ENCODE measurements around the gene TTC27. TPM values are rescaled to one million over a fixed set of nuclear protein-coding genes. Genes with fewer than 3 reads are reported as not detected.

TTC27 gene
- polyA plus RNA-seq, 1 donor (not counting 4 experiments of a cell fraction or from before 2014, with no cell fraction given): 28.7 TPM

DNA sequence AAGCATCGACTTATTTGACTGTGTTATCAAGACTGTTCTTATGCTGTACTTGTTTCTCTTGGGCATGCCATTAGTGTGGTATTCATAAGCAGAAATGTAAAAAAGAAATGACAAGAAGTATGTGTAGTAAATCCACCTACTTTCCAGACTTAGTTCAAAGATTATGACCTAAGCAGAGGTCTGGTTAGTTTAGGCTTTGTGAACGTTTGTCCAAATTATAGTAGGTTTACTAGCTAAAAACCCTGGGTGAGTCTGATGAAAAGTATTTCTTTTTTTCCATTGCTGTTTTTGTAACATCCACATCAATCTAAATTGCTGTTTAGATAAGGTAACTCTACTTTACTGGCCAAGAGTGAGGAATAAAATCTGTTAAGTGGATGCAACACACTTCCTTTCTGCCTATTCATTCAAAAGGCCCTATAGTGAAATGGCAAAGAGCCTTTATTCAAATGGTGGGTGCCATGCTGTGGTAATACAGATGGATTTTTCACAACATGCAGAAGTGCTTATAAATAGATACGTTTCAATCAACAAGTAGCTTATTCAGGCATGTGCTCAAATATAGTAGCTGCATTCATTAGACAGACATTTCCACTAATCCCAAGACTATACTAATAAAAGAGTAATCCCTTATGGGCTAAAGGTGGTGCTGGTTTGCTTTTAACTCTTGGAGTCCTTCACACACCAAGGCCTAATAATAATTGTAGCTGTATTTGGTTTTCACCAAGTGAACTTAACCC lies 196.4 kb downstream of the TTC27 start:
- dilution Hi-C loops (cut with MboI; ENCODE audit: extremely low pct_ligation_motif_present, low sequenced_read_pairs): no loop called here
- H3K27me3 ChIP-seq (ENCODE audit: control insufficient read depth, extremely low read depth, insufficient read depth, low read length): no peaks in the 10 kb centered on the region
- no peaks in the 10 kb centered on the region for H3K79me2 ChIP-seq (ENCODE audit: control insufficient read depth, insufficient read depth, low read length)
- H3K9me1 ChIP-seq (ENCODE audit: control insufficient read depth, extremely low read depth, insufficient read depth, low read length): no peaks in the 10 kb centered on the region
- no peaks in the 10 kb centered on the region for H4K20me1 ChIP-seq (ENCODE audit: control insufficient read depth, extremely low read depth, insufficient read depth, low read length)
- no peak overlapping the region for H3K4me2 ChIP-seq (ENCODE audit: control insufficient read depth, extremely low read depth, insufficient read depth, low read depth, low read length)
- no peak overlapping the region for H3K4me3 ChIP-seq (ENCODE audit: control insufficient read depth in 2 of 3, extremely low read depth in 1 of 3, insufficient read depth in 2 of 3, low read depth in 1 of 3, low read length in 3 of 3)
- FAIRE-seq: no peak
- H3K36me3 ChIP-seq (ENCODE audit: control insufficient read depth in 2 of 2, extremely low read depth in 1 of 2, insufficient read depth in 2 of 2, low read length in 2 of 2): no peaks in the 10 kb centered on the region
- H3K9ac ChIP-seq (ENCODE audit: control insufficient read depth, extremely low read depth, insufficient read depth, low read length): no peak overlapping the region
- TF ChIP-seq EZH2 (IDR thresholded peaks at IDR 0.05; ENCODE audit: low read length): no peak
- TF ChIP-seq, protein P1, sequence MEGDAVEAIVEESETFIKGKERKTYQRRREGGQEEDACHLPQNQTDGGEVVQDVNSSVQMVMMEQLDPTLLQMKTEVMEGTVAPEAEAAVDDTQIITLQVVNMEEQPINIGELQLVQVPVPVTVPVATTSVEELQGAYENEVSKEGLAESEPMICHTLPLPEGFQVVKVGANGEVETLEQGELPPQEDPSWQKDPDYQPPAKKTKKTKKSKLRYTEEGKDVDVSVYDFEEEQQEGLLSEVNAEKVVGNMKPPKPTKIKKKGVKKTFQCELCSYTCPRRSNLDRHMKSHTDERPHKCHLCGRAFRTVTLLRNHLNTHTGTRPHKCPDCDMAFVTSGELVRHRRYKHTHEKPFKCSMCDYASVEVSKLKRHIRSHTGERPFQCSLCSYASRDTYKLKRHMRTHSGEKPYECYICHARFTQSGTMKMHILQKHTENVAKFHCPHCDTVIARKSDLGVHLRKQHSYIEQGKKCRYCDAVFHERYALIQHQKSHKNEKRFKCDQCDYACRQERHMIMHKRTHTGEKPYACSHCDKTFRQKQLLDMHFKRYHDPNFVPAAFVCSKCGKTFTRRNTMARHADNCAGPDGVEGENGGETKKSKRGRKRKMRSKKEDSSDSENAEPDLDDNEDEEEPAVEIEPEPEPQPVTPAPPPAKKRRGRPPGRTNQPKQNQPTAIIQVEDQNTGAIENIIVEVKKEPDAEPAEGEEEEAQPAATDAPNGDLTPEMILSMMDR (optimal IDR thresholded peaks at IDR 0.05 in 1 of 3, IDR thresholded peaks at IDR 0.05 in 1 of 3, conservative IDR thresholded peaks at IDR 0.05 in 1 of 3; ENCODE audit: extremely low read depth in 1 of 3, insufficient read depth in 2 of 3, low read length in 3 of 3): no peak
- H3K4me1 ChIP-seq (ENCODE audit: control insufficient read depth, extremely low read depth, insufficient read depth, low read length): no peaks in the 10 kb centered on the region
- no peak for DNase-seq (ENCODE audit: low read depth, low spot score)
- no peaks in the 10 kb centered on the region for H3K9me3 ChIP-seq (ENCODE audit: control insufficient read depth, low read depth, low read length)
- H3K27ac ChIP-seq (ENCODE audit: control insufficient read depth, insufficient read depth, low read length): no peak overlapping the region
- H2AFZ ChIP-seq (ENCODE audit: control insufficient read depth, low read length): no peak overlapping the region

DNA sequence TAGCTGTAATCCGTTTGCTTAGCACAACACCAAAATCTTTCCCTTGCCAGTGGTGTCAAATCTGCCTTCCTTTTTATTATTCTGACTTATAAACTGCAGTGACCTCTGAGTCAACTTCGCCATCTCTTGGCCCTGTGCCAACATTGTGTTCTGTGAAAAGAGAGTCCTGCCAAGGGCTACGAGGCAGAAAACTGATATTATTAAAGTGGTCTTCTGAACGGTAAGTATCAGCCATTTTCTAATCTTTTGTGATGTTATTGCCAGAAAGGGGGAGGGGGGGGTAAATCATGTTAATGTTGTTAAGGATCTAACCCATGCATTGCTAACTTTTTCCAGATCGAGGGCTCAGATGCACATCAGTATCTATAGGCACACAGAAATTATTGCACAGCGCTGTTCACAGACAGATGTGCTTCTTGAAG lies 197.5 kb downstream of the TTC27 start:
- H2AFZ ChIP-seq (ENCODE audit: control insufficient read depth, low read length): no peak overlapping the region
- dilution Hi-C loops (cut with MboI; ENCODE audit: extremely low pct_ligation_motif_present, low sequenced_read_pairs): no loop called here
- no peak overlapping the region for H3K27ac ChIP-seq (ENCODE audit: control insufficient read depth, insufficient read depth, low read length)
- no peaks in the 10 kb centered on the region for H3K27me3 ChIP-seq (ENCODE audit: control insufficient read depth, extremely low read depth, insufficient read depth, low read length)
- no peaks in the 10 kb centered on the region for H4K20me1 ChIP-seq (ENCODE audit: control insufficient read depth, extremely low read depth, insufficient read depth, low read length)
- no peaks in the 10 kb centered on the region for H3K9me3 ChIP-seq (ENCODE audit: control insufficient read depth, low read depth, low read length)
- H3K79me2 ChIP-seq (ENCODE audit: control insufficient read depth, insufficient read depth, low read length): no peaks in the 10 kb centered on the region
- H3K36me3 ChIP-seq (ENCODE audit: control insufficient read depth in 2 of 2, extremely low read depth in 1 of 2, insufficient read depth in 2 of 2, low read length in 2 of 2): no peaks in the 10 kb centered on the region
- no peak overlapping the region for H3K4me2 ChIP-seq (ENCODE audit: control insufficient read depth, extremely low read depth, insufficient read depth, low read depth, low read length)
- TF ChIP-seq, protein P1 (optimal IDR thresholded peaks at IDR 0.05 in 1 of 3, IDR thresholded peaks at IDR 0.05 in 1 of 3, conservative IDR thresholded peaks at IDR 0.05 in 1 of 3; ENCODE audit: extremely low read depth in 1 of 3, insufficient read depth in 2 of 3, low read length in 3 of 3): no peak
- TF ChIP-seq EZH2 (IDR thresholded peaks at IDR 0.05; ENCODE audit: low read length): no peak
- no peaks in the 10 kb centered on the region for H3K9me1 ChIP-seq (ENCODE audit: control insufficient read depth, extremely low read depth, insufficient read depth, low read length)
- H3K4me1 ChIP-seq (ENCODE audit: control insufficient read depth, extremely low read depth, insufficient read depth, low read length): no peaks in the 10 kb centered on the region
- FAIRE-seq: no peak
- DNase-seq (ENCODE audit: low read depth, low spot score): no peak
- H3K9ac ChIP-seq (ENCODE audit: control insufficient read depth, extremely low read depth, insufficient read depth, low read length): no peak overlapping the region
- no peak overlapping the region for H3K4me3 ChIP-seq (ENCODE audit: control insufficient read depth in 2 of 3, extremely low read depth in 1 of 3, insufficient read depth in 2 of 3, low read depth in 1 of 3, low read length in 3 of 3)

Measured in keratinocyte (primary cell).